ENCODE results near the gene DOP1B. TPM values are rescaled to one million over a fixed set of nuclear protein-coding genes. Genes with fewer than 3 reads are reported as not detected.
A peak's percentile ranks its signal among the peaks of the same experiment; 100 is the strongest.

The DOP1B gene
- total RNA-seq, 1 experiment from 2014 or later, result 8.7 TPM

DNA sequence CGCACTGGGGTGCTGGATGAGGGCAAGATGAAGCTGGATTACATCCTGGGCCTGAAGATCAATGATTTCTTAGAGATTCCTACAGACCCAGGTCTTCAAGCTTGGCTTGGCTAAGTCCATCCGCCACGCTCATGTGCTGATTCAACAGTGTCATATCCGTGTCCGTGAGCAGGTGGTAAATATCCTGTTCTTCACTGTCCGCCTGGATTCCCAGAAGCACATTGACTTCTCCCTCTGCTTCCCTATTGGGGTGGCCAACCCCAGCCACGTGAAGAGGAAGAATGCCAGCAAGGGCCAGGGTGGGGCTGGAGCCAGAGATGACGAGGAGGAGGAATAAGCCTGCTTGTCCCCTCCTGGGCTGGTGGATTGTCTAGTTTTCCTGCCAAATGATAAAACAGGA, 23.9 kb upstream of the DOP1B start:
- TF ChIP-seq, protein P1, sequence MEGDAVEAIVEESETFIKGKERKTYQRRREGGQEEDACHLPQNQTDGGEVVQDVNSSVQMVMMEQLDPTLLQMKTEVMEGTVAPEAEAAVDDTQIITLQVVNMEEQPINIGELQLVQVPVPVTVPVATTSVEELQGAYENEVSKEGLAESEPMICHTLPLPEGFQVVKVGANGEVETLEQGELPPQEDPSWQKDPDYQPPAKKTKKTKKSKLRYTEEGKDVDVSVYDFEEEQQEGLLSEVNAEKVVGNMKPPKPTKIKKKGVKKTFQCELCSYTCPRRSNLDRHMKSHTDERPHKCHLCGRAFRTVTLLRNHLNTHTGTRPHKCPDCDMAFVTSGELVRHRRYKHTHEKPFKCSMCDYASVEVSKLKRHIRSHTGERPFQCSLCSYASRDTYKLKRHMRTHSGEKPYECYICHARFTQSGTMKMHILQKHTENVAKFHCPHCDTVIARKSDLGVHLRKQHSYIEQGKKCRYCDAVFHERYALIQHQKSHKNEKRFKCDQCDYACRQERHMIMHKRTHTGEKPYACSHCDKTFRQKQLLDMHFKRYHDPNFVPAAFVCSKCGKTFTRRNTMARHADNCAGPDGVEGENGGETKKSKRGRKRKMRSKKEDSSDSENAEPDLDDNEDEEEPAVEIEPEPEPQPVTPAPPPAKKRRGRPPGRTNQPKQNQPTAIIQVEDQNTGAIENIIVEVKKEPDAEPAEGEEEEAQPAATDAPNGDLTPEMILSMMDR (conservative IDR thresholded peaks at IDR 0.05), result no peak
- H3K23me2 ChIP-seq (ENCODE audit: insufficient read length, low read depth, low read length, poor library complexity, severe bottlenecking), result peaks cover 19% of the 10 kb centered on the region
- peaks cover 4% of the 10 kb centered on the region; the same call in 1 of the 2 replicates for H3K4me1 ChIP-seq (ENCODE audit: insufficient read depth, low read length)
- H3K79me1 ChIP-seq (ENCODE audit: insufficient read depth, low read depth, low read length, poor library complexity, severe bottlenecking), result no peaks in the 10 kb centered on the region
- no peak for DNase-seq
- peaks cover 0 to 3% of the 10 kb centered on the region in 2 experiments; a peak in 1 of 5 replicates for H3K9me3 Mint-ChIP-seq
- no peak overlapping the region for H3T11ph ChIP-seq (ENCODE audit: low read length)
- H3K27ac Mint-ChIP-seq, result 0 out of 7 replicates have a peak overlapping the region, but pooled peaks of 1 of the 3 experiments have one; percentile 21
- H4K91ac ChIP-seq (ENCODE audit: insufficient read length, low read depth, low read length), result no peak overlapping the region
- no peak overlapping the region for H3K18ac ChIP-seq (ENCODE audit: insufficient read length, low read depth, low read length)
- H4K5ac ChIP-seq (ENCODE audit: insufficient read length, low read depth, low read length), result no peak overlapping the region
- no peak overlapping the region for H3K9ac ChIP-seq (ENCODE audit: extremely low read depth, insufficient read length, low read length)
- no CpG with 5 or more reads among the region's 8 CpGs for WGBS (ENCODE audit: extremely low coverage, insufficient read length, low lambda C conversion rate)
- no peak overlapping the region for H2BK120ac ChIP-seq (ENCODE audit: low read depth, low read length, poor library complexity, severe bottlenecking)
- no peak overlapping the region for H2BK20ac ChIP-seq (ENCODE audit: low read depth, low read length, poor library complexity, severe bottlenecking)
- no peak overlapping the region for H2BK5ac ChIP-seq (ENCODE audit: insufficient read length, low read length)
- peaks cover 64% of the 10 kb centered on the region for H3K27me3 Mint-ChIP-seq (ENCODE audit: low read depth)
- no peak overlapping the region for H3K4ac ChIP-seq (ENCODE audit: low read depth, low read length)
- H2AFZ ChIP-seq (ENCODE audit: low read length), result no peak overlapping the region
- no peak overlapping the region for H3K14ac ChIP-seq (ENCODE audit: insufficient read depth, low read length)
- no peak overlapping the region for H2BK15ac ChIP-seq (ENCODE audit: low read depth, low read length)
- H4K20me1 ChIP-seq (ENCODE audit: control insufficient read depth, insufficient read depth, insufficient read length), result no peaks in the 10 kb centered on the region
- no peak overlapping the region for H3K56ac ChIP-seq (ENCODE audit: insufficient read length, low read depth, low read length)
- no peaks in the 10 kb centered on the region; a peak in 1 of 7 replicates for H3K36me3 Mint-ChIP-seq (ENCODE audit: insufficient read depth in 1 of 3, low read depth in 3 of 3)
- H3K4me2 ChIP-seq (ENCODE audit: insufficient read depth, insufficient read length, low read length), result no peak overlapping the region
- H3K79me2 ChIP-seq (ENCODE audit: insufficient read depth, low read length), result no peaks in the 10 kb centered on the region
- H2BK12ac ChIP-seq (ENCODE audit: insufficient read length, low read depth, low read length), result no peak overlapping the region
- no peak overlapping the region for H3K27ac ChIP-seq (ENCODE audit: insufficient read length, low read depth, low read length)
- no peak overlapping the region for H4K8ac ChIP-seq (replicated peaks; ENCODE audit: insufficient read length, low read depth, low read length)
- peaks cover 33 to 41% of the 10 kb centered on the region in 2 experiments for H3K4me1 Mint-ChIP-seq
- no peak overlapping the region; a peak in 1 of 5 replicates for H3K4me3 Mint-ChIP-seq
- H3K27me3 ChIP-seq (ENCODE audit: insufficient read depth, low read length), result peaks cover 5% of the 10 kb centered on the region; the same call in 1 of the 2 replicates
- no peaks in the 10 kb centered on the region for H3K9me3 ChIP-seq (ENCODE audit: control insufficient read depth, low read depth, low read length)
- H3K23ac ChIP-seq (ENCODE audit: insufficient read length, low read depth, low read length), result no peak overlapping the region
- no peak overlapping the region for H2AK5ac ChIP-seq (ENCODE audit: insufficient read length, low read length)
